ENCODE results near the gene GTF3C4.
"Not testable (repeated sequence)": the region's sequence is repeated elsewhere in the genome, so short reads cannot be mapped to it uniquely, and the experiment has no call there.

Gene GTF3C4

DNA sequence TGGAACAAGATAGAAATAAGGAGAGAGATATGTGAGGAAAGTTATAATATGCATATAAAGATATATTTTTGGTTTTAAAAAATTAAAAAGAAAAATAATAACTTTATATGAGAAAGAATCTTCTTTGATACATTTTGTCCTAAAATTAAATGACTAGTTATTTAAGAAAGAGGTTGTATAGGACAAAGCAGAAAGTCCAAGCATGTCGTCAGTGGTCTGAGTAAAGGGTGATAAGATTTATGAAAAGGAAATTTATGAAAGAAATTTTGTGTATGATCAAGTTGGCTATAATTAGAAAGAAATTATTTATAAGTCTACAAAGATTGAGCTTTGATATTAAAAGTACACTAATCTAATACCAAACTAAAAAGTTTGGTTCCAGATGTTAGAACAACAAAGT lies 32.0 kb downstream of the GTF3C4 start:
- no peak for DNase-seq

- no peak for DNase-seq
Observed at GRCh38 chr9:132703336-132703735, 33.1 kb downstream of the GTF3C4 start.

GRCh38 chr9:132708239-132708638 lies 38.0 kb downstream of the GTF3C4 start:
- DNase-seq, result no peak

DNA sequence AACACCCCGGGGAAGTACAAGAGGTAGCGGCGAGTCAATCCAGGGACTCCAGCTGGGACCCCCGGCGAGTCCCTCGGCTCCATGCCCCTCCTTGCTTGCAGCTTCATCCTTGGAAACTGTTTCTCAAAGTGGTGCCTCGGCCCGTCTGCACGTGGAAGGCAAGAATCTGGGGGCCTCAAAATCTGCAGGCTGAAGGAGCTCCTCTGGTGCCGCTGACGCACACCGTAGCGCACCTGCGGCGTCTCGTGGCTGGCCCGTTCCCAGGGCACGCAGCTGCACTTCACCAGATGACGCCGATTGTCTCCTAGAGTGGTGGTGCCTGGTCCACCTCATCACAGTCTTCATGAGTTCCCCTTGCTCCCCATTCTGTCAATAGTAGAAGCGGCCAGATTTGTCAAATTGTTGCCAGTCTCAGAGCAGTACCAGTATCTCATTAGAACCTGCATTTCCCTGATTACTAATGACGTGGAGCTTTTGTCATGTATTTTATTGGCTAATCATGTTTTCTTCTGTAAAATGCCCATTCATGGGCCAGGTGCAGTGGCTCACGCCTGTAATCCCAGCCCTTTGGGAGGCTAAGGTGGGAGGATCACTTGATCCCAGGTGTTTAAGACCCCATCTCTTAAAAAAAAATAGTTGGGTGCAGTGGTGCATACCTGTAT lies 38.6 kb downstream of the GTF3C4 start:
- DNase-seq, result no peak

DNA sequence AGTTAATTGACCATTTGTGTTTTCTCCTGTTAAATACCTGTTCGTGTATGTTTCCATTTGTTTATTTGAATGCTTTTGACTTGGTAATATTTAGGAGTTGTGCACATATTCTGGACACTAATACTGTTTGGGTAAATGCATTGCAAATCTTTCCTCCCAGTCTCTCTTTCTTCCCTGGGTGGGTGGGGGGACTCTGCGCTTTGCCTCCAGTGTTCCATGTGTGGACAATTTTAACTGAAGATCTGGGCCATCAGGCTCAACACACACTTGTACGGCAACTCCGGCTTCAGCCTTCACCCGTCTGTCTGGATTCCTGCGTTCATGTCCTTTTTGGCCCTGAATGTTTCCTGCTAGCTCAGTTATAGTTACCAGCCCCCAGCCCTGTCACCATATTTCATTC lies 40.1 kb downstream of the GTF3C4 start:
- no peak for DNase-seq

DNA sequence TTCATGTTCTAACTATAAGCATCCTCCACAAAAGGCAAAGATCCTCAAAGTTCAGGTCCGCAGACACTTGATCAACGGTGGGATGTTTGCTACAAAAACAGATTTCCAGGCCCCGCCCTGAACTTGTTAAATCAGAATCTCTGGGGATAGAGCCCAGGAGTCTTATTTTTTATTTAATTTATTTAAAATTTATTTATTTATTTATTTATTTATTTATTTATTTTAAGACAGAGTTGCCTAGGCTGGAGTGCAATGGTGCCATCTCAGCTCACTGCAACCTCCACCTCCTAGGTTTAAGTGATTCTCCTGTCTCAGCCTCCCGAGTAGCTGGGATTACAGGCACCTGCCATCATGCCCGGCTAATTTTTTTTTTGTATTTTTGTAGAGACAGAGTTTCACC lies 40.9 kb downstream of the GTF3C4 start:
- not testable (repeated sequence) for DNase-seq

DNA sequence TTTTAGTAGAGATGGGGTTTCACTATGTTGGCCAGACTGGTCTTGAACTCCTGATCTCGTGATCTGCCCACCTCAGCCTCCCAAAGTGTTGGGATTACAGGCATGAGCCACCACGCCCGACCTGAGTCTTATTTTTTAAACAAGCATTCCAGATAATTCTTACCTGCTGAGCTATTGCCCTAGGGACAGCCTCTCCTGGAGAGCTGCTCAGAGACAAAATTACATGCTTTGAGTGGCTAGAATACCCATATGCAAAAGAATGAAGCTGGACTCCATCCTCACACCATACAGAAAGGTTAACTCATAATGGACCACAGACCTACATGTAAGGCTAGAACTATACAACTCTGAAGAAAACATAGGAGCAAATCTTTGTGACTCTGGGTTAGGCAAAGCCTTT lies 41.6 kb downstream of the GTF3C4 start:
- no peak for DNase-seq

- no peak for DNase-seq
Observed at GRCh38 chr9:132712753-132713152, 42.5 kb downstream of the GTF3C4 start.

DNA sequence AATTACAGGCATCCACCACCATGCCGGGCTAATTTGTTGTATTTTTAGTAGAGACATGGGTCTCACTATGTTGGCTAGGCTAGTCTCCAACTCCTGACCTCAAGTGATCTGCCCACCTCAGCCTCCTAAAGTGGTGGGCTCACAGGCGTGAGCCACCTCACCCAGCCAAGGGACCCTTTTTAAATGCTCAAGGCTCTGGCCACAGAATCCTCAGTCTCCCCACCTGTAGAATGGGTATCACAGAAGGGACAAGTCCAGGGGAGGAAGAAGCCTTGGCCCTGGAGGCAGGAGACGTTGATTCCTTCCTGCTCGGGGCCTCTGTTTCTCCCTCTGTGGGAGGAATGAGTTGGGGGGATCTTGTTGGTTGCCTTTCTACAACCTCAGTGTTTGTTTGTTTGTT lies 45.7 kb downstream of the GTF3C4 start:
- DNase-seq, result no peak

DNA sequence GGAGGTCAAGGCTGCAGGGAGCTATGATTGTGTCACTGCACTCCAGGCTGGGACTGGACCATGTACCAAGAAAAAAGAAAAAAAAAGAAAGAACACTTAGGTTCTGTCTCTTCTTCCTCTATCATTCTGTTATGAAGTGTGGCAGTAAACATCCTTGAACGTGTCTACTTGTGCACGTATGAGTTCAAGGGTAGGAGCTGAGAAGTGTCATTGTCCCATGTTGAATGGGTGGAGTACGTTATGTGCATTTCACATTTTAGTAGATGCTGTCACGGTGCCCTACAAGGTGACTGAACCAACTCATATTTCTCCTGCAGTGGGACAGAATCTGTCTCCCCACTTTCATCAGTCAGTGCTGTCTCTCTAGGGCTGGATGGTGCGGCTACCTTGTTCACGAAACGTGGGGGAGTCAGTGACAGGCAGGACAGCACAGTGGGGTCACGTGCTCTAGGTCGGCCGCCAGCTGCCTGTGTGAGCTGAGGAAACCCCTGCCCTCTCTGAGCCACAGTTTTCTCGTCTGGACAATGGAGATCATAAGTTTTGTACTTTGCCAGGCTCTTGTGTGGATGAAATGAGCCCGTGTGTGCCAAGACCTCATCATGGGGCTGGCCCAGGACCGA lies 47.2 kb downstream of the GTF3C4 start:
- no peak for DNase-seq

GRCh38 chr9:132718381-132718928 lies 48.2 kb downstream of the GTF3C4 start:
- not testable (repeated sequence) for DNase-seq

- DNase-seq, result no peak
Observed at GRCh38 chr9:132721661-132722060, 51.4 kb downstream of the GTF3C4 start.

DNA sequence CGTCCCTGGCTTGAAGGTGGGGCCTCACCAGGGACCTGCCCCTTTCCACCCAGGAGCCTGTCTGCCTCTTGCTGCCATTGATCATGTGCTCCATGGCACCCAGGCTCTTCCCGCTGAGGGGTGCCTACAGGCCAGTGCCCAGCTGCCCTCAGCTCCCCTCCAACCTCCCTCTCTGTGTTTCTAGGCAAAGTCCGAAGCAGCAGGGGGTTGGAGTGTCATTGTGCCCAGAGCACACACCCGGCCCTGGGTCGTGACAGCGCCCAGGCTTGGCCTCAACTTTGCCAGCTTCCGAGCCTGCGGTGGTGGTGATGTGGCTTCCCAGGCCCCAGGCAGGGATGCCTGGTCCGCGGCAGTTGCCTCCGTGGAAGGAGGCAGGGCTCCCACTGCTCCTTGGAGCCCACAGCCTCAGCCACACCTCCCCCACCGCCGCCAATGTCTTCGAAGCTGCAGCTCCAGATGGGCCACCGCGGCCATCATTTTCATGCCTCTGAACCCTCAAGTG lies 52.4 kb downstream of the GTF3C4 start:
- DNase-seq, result no peak

DNA sequence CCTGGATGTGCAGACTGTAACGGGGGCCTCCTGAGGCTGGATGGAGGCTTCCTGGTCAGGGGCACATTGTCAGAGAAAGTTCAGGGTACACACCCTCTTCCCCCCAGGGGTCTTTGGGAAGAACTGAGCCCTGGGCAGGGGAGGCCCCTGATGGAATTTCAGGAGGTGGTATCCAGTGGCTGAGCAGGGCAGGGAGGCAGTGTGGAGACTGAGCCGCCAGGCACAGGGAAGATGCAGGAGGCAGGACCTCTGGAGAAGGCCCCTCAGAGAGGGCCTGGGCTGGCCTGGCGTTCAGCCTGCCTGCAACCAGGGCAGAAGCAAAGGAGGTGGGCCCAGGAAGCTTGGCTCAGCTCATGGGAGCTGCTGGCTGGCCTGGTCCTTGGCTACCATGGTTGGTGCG lies 53.5 kb downstream of the GTF3C4 start:
- no peak for DNase-seq

DNA sequence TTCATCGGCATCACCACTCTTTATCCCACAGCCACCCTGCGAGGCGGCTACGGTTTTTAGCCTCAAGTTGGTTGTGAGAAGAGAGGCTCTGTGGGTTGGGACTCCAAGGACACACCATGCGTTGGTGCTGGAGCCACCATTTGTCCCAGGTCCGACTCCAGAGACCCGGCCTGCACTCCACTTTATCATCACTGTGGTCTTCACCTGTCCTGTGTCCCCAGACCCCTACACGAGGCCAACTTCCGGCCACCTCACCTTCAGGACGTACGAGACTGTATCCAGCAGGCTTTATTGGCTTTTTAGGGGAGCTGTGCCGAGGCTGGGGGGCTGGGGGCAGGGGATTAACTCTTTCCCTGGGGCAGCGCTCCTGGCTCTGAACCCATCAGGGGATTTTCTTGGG lies 55.0 kb downstream of the GTF3C4 start:
- DNase-seq, result no peak

DNA sequence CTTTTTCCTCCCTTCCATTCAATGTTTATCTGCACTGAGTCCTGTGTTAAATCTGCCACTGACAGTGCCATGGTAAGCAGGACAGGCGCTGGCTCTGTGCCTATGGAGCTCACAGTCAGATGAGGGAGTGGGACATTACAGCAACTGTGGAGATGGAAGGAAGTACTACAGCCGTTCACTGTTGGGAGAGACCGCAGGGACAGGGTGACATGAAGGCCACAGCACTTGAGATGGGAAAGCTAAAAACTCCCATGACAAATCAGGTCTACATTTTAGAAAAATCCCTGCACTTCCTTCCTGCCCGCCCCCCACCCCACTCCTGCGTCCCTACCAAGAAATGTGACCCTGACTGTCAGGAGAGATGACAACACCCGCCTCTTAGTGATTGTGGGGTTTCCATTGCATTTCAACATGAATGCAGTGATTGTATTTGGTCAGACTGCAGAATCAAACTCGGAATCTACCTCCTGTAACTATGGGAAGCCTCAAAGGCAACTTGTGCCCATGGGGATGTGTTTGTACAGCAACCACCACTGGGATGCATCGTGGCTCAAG lies 56.4 kb downstream of the GTF3C4 start:
- DNase-seq, result no peak

DNA sequence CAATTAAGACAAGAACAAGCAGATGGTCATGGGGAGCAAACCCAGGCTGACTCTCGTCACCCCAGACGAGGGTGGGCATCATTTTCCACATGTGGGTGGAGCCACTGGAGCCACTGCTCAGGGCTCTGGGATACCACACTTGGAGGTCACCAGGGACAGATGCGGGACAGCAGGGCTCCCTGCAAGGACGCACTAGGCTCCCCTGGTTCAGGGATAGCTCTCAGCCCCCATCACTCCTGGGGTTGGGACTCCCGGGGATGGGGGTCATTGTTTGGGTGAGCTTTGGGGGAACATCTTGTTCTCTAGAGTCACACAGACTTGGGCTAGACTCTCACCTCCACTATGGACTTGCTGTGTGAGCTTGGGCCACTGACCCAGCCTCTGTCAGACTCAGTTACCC lies 57.8 kb downstream of the GTF3C4 start:
- no peak for DNase-seq

DNA sequence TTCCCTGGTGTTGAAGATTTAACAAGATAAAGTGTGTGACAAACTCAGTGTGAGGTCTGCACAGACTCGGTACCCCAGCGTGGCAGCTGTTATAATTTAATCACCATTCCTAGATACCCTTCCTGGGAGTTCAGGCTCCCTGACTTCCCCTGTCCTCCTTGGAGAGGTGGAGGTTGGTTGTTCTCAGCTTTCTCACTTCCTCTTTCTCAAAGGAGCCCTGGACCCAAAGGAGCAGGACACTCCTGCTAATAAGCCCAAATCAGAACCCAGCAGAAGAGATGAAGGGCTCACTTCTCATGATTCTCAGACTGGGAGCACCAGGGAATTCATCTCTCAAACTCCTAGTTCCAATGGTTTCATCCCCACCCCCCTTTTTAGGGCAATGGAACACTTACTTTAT lies 58.2 kb downstream of the GTF3C4 start:
- DNase-seq, result no peak

GRCh38 chr9:132729235-132729890 lies 59.1 kb downstream of the GTF3C4 start:
- DNase-seq, result no peak

GRCh38 chr9:132730054-132731033 lies 60.1 kb downstream of the GTF3C4 start:
- DNase-seq, result no peak

- no peak for DNase-seq
Observed at GRCh38 chr9:132731230-132731629, 61.0 kb downstream of the GTF3C4 start.

Data from NCI-H1417 (cell line).